Heart left ventricle (tissue), 13 donors: ENCODE results near the gene OR12D1.

Source experiments
- CTCF ChIP-seq, 12 donors: fragments of 200-600 bp; sonication (generic) in 4 of 12; IDR thresholded peaks; one replicate each; pipeline versions ENCODE4 v1.5.0 to v1.8.0; 2018 to 2022; ENCODE audit warnings: antibody characterized with exemption in 12 of 12, mild to moderate bottlenecking in 5 of 12
- POLR2A ChIP-seq, 2 donors: fragments of 450-650 bp; IDR thresholded peaks; one replicate each; pipeline ENCODE4 v1.6.1; 2017; ENCODE audit warnings: antibody characterized with exemption in 2 of 2, mild to moderate bottlenecking in 2 of 2, moderate library complexity in 2 of 2
- donor health status: ischemic (EF 13 %, LVEDD 7.1; RV severe dilation, severe dysfunction).
- donor health status: DM: no; HTN: yes; CAD: no.
- donor health status: DM: no; HTN: no; CAD: no.
- donor health status: ischemic (EF 25% LVEDD 6.9; RV normal size, moderate dysfunction).
- donor health status: ischemic (EF 25% LVEDD 5.7; RV mildly dilated, moderate dysfunction).
- donor health status: ischemic (EF 35%, LVEDD 5.7; RV mildly dilated, moderate dysfunction).
- donor health status: nonischemic (EF 11% LVEDD 7.7; RV severe dilation, severe dysfunction).
- donor health status: DM: yes; HTN: yes; CAD: no.
- donor health status: PGD.
- donor health status: ischemic (EF 29% LVEDD 5.4; RV normal size, mild dysfunction).
- donor health status: nonischemic (EF 23%, LVEDD 6.1; RV moderate dilation, normal function).

- TF ChIP-seq CTCF (IDR thresholded peaks at IDR 0.05): no peak
- TF ChIP-seq POLR2A (IDR thresholded peaks at IDR 0.05): no peak
Measured at GRCh38 chr6:29465801-29466200, 51.1 kb downstream of the OR12D1 start.
